ENCODE results near the gene IFNL1. TPM values are rescaled to one million over a fixed set of nuclear protein-coding genes. Genes with fewer than 3 reads are reported as not detected.
"Not testable (repeated sequence)": the region's sequence is repeated elsewhere in the genome, so short reads cannot be mapped to it uniquely, and the experiment has no call there.

Gene IFNL1
- total RNA-seq, 1 donor from 2014 or later: not detected

GRCh38 chr19:39268531-39269223, 27.5 kb upstream of the IFNL1 start:
- DNase-seq (ENCODE audit: missing footprints); ATAC-seq; intact Hi-C loops (cut with DNase I): not testable (repeated sequence)

GRCh38 chr19:39269369-39269768, 26.8 kb upstream of the IFNL1 start:
- DNase-seq (ENCODE audit: missing footprints); intact Hi-C loops (cut with DNase I); ATAC-seq: not testable (repeated sequence)

GRCh38 chr19:39270036-39270871, 26.0 kb upstream of the IFNL1 start:
- intact Hi-C loops (cut with DNase I): no loop called here
- ATAC-seq (no peak), DNase-seq (ENCODE audit: missing footprints) (no peak)

- intact Hi-C loops (cut with DNase I); ATAC-seq; DNase-seq (ENCODE audit: missing footprints): not testable (repeated sequence)
Measured at GRCh38 chr19:39273859-39274258, 22.3 kb upstream of the IFNL1 start.

GRCh38 chr19:39275578-39275977, 20.6 kb upstream of the IFNL1 start:
- DNase-seq (ENCODE audit: missing footprints): no peak
- intact Hi-C loops (cut with DNase I): no loop called here
- no peak for ATAC-seq

GRCh38 chr19:39276740-39277139, 19.5 kb upstream of the IFNL1 start:
- ATAC-seq (no peak), DNase-seq (ENCODE audit: missing footprints) (no peak)
- intact Hi-C loops (cut with DNase I): no loop called here

GRCh38 chr19:39277598-39277997, 18.6 kb upstream of the IFNL1 start:
- intact Hi-C loops (cut with DNase I): no loop called here
- no peak for ATAC-seq

GRCh38 chr19:39282021-39282420, 14.2 kb upstream of the IFNL1 start:
- intact Hi-C loops (cut with DNase I): no loop called here

More at GRCh38 chr19:39277598-39277997, 18.6 kb upstream of the IFNL1 start:
- no peak for DNase-seq (ENCODE audit: missing footprints)

GRCh38 chr19:39284032-39284431, 12.2 kb upstream of the IFNL1 start:
- intact Hi-C loops (cut with DNase I): no loop called here
- DNase-seq (ENCODE audit: missing footprints) (no peak), ATAC-seq (no peak)

More at GRCh38 chr19:39282021-39282420, 14.2 kb upstream of the IFNL1 start:
- DNase-seq (ENCODE audit: missing footprints) (no peak), ATAC-seq (no peak)

- intact Hi-C loops (cut with DNase I): no loop called here
- ATAC-seq: no peak
- DNase-seq (ENCODE audit: missing footprints): no peak
Measured at GRCh38 chr19:39293394-39293793, 2.8 kb upstream of the IFNL1 start.

GRCh38 chr19:39296906-39297305, 699 bp downstream of the IFNL1 start:
- ATAC-seq (no peak), DNase-seq (ENCODE audit: missing footprints) (no peak)
- intact Hi-C loops (cut with DNase I): no loop called here

- ATAC-seq (peak; percentile 26), DNase-seq (ENCODE audit: missing footprints) (no peak)
- intact Hi-C loops (cut with DNase I): no loop called here
Measured at GRCh38 chr19:39297931-39298634, 1.9 kb downstream of the IFNL1 start.

- intact Hi-C loops (cut with DNase I): no loop called here
- ATAC-seq (no peak), DNase-seq (ENCODE audit: missing footprints) (no peak)
Measured at GRCh38 chr19:39299404-39299803, 3.2 kb downstream of the IFNL1 start.

- intact Hi-C loops (cut with DNase I): no loop called here
- ATAC-seq: no peak
- no peak for DNase-seq (ENCODE audit: missing footprints)
Measured at GRCh38 chr19:39299832-39300231, 3.6 kb downstream of the IFNL1 start.

GRCh38 chr19:39301021-39301420, 4.8 kb downstream of the IFNL1 start:
- DNase-seq (ENCODE audit: missing footprints): no peak
- intact Hi-C loops (cut with DNase I): no loop called here
- no peak for ATAC-seq

- DNase-seq (ENCODE audit: missing footprints) (no peak), ATAC-seq (no peak)
- intact Hi-C loops (cut with DNase I): no loop called here
Measured at GRCh38 chr19:39301562-39301961, 5.4 kb downstream of the IFNL1 start.

- intact Hi-C loops (cut with DNase I): no loop called here
Measured at GRCh38 chr19:39303373-39304184, 7.4 kb downstream of the IFNL1 start.

GRCh38 chr19:39304185-39304513, 7.9 kb downstream of the IFNL1 start:
- DNase-seq (ENCODE audit: missing footprints) (no peak), ATAC-seq (no peak)
- intact Hi-C loops (cut with DNase I): no loop called here

More at GRCh38 chr19:39303373-39304184, 7.4 kb downstream of the IFNL1 start:
- DNase-seq (ENCODE audit: missing footprints): no peak
- ATAC-seq: no peak

Data from Right ventricle myocardium inferior (tissue), 1 donor.